UCSD-AML1 (cell line): Measurements from ENCODE around the gene SLC11A2.

Source experiments
- DNase-seq: peaks from one replicate; lab custom pipeline; 2025; ENCODE audit not compliant: unreplicated experiment; lab: John Stamatoyannopoulos, UW

SLC11A2 gene

GRCh38 chr12:51025836-51026638 lies at the start of gene SLC11A2:
SLC11A2 (minus strand) TSS chr12:51026384; CDS start chr12:51010728, 15,656 bp downstream.
- DNase-seq = peak; percentile 92

DNA sequence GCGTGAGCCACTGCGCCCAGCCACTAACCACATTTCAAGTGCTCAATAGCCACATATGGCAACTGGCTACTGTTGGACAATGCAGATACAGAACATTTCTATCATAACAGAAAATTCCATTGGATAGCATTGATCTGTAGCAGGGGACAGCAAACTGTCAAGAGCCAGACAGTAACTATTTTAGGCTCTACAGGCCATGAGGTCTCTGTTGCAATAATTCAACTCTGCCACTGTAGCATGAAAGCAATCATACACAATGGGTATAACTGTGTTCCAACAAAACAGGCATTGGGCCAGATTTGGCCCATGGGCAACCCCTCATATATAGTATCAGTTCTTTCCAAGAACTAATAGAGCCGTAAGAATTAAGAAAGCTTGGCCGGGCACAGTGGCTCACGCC lies 49.2 kb upstream of the SLC11A2 start:
- no peak for DNase-seq

- no peak for DNase-seq
Observed at GRCh38 chr12:51071663-51072062, 45.5 kb upstream of the SLC11A2 start.

DNA sequence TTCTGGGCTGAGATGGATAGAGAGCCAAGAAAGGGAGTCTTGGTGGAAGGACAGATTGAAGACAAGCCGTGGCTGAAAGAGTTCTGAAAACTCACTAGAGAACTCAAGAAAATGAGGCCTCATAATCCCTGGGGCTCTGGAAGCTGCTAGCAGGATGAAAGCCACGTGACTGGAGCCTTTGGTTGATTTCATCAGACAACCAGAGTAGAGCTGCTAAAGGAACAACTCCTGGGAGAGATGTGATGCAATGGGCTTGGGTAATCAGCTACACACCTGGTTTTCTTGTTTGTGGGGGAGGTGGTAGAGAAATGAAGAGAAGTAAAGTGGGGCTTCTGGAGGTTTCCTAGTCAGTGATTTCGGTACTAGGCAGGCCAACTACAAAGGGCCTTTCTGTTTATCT lies 43.8 kb upstream of the SLC11A2 start:
- DNase-seq = no peak

- DNase-seq = no peak
Observed at GRCh38 chr12:51067771-51068170, 41.6 kb upstream of the SLC11A2 start.

- no peak for DNase-seq
Observed at GRCh38 chr12:51067229-51067628, 41.0 kb upstream of the SLC11A2 start.

DNA sequence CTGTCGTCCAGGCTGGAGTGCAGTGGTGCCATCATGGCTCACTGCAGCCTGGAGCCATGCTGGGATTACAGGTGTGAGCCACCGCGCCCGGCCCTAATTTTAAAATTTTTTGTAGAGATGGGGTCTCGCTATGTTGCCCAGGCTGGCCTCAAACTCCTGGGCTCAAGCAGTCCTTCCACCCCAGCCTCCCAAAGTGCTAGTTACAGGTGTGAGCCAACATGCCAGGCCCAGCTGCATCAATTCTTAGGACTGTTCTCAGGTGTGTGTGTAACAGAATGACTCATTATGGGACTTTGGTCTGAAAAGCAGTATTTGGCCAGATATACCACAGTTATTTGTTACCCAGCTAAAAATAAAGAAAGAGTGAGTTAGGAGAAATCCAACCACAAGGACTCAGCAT lies 39.3 kb upstream of the SLC11A2 start:
- no peak for DNase-seq

- DNase-seq = no peak
Observed at GRCh38 chr12:51062631-51063397, 36.6 kb upstream of the SLC11A2 start.

GRCh38 chr12:51059086-51059485 lies 32.9 kb upstream of the SLC11A2 start:
- no peak for DNase-seq

GRCh38 chr12:51056242-51056641 lies 30.1 kb upstream of the SLC11A2 start:
- DNase-seq = no peak

- DNase-seq = no peak
Observed at GRCh38 chr12:51055060-51055459, 28.9 kb upstream of the SLC11A2 start.

DNA sequence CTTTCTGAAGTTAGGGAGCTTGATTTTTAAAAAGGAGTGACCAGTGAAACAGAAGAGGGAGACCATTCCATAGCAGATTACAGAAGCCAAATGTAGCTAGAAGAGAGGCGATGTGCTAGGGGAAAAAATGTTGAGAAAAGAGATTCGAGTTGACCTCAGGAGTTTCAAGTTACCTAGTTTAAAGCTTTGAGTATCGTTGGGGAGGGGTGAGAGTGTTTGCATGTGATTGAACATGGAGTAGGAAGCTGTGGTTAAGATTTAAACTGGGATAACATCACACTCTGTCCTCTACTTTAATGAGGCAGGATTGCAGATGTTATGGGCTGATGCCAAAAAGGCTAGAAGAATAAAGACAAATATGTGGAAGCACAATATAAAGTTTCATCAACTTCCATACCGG lies 25.6 kb upstream of the SLC11A2 start:
- DNase-seq = no peak

- no peak for DNase-seq
Observed at GRCh38 chr12:51049525-51049924, 23.3 kb upstream of the SLC11A2 start.

DNA sequence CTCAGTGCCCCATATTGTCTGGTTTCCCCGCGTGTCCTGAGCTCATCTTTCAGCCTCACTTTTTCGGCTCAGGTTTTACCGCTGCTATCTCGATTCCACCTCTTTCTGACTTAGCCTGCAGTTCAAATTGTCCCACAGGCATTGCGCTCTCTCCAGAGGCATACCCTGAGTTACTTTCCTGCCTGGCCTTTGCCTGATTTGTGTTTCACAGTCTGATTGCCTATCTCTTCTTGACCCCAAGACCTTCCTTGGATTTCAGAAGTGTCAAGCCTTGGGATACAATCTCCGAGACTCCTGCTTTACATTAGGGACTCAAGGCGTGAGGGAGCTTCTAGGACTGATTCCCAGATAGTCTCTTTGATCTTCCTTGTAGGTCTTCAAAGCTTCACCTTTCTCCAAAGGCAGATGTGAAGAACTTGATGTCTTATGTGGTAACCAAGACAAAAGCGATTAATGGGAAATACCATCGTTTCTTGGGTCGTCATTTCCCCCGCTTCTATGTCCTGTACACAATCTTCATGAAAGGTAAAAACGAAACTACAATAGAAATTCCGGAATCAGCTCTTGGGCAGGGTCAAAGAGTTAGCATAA lies 22.6 kb upstream of the SLC11A2 start:
- DNase-seq = no peak

DNA sequence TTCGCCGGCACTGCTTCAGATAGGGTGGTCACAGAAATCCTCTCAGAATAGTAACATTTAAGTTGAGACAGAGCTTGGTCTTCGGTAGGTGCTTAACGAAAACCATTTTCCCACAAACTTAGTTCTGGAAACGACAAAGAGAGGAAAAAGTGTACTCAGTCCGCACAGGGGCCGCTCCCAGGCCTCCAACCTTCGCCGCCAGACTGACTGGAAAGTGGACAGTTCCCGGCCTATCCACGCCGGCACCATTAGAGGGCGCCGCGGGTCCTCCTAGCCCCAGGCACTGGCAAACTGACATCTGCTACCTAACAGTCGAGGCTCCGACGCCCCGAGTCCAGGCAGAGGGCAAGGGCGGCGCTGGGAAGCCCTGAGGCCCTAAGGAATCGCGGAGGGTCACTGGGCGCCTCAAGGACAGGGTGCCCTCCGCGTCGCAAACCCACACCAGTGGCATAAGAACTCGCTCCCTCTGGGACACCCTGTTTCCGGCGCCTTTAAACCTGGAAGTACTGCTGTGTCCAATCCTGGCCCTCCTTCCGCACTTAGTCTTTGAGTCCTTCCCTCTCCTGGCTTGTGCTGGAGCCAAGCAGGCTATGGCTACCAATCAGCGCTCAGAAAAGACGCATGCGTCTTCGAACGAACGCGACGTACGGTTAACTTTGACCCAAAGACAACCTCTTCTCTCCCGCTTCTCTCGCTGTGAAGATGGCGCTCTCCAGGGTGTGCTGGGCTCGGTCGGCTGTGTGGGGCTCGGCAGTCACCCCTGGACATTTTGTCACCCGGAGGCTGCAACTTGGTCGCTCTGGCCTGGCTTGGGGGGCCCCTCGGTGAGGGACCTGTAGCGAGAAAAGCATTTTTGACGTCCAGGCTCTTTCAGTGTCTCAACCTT lies 21.7 kb upstream of the SLC11A2 start, which contains the start of gene LETMD1:
Gene LETMD1, plus strand, starts transcription at position 673 of the 886 bp plus-strand sequence. Its CDS starts 30 bp downstream, at position 703.
- DNase-seq = peak; percentile 93

- no peak for DNase-seq
Observed at GRCh38 chr12:51036279-51036678, 10.1 kb upstream of the SLC11A2 start.

DNA sequence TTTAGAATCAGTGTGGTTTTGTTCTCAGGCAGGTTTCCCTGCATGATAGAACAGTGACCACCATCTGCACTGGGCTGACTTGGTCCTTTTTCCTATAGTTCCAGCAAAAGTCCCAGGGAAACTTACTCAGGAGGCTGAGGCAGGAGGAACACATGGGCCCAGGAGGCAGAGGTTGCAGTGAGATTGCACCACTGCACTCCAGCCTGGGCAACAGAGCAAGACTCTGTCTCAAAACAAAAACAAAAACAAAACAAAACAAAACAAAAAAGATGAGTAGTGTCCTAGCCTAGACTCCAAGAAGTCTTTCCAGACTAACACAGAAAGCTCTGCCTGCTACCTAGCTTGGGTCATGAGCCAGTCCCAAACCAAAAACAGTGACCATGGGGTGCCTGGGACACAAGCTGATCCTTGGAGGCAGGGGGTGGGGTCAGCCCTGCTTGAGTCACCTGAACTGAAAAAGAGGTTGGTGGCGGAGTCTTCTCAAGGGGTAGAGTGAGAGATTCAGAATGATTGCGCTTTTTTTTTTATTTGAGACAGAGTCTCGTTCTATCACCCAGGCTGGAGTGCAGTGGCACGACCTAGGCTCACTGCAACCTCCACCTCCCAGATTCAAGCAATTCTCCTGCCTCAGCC lies 7.4 kb upstream of the SLC11A2 start:
- DNase-seq = no peak

- DNase-seq = no peak
Observed at GRCh38 chr12:51033048-51033447, 6.9 kb upstream of the SLC11A2 start.

DNA sequence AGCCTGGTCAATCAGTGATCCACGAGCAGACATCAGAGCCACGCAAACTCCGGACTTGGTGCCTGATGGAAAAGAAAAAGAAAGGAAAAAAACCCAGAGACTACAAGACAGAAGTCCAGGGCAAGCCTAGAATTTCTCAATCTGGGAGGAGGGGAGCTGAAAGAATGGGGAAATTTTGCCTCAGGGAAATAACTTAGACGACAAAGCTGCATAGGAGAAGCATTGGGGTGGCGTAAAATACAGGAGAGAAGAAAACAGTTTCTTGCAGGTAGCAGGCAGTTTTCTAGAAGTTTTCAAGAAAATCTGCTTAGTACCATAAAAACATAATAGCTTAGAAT lies 2.6 kb upstream of the SLC11A2 start:
- no peak for DNase-seq

GRCh38 chr12:51028126-51028812 lies 2.1 kb upstream of the SLC11A2 start:
- DNase-seq = peak; percentile 32
